ENCODE data around the gene APOC3. TPM values are rescaled to one million over a fixed set of nuclear protein-coding genes. Genes with fewer than 3 reads are reported as not detected.
A peak's percentile ranks its signal among the peaks of the same experiment; 100 is the strongest.

Gene APOC3
- polyA plus RNA-seq (ENCODE audit: low read depth in 6 of 6): not detected

GRCh38 chr11:116829525-116830183 lies at the start of gene APOC3:
Gene APOC3 (plus strand): TSS chr11:116829907. CDS start chr11:116830583, 676 bp downstream.
- H3K27ac Mint-ChIP-seq: no peak within 1 kb of the TSS
- no peaks in the 10 kb centered on the region for H3K9me3 Mint-ChIP-seq
- peaks cover 0 to 10% (median 6%) of the 10 kb centered on the region in 3 donors for H3K27me3 Mint-ChIP-seq
- no peaks in the 10 kb centered on the region for H3K36me3 Mint-ChIP-seq
- H3K4me3 Mint-ChIP-seq: no peak within 1 kb of the TSS
- peaks cover under 1 to 2% (median under 1%) of the 10 kb centered on the region in 3 donors for H3K4me1 Mint-ChIP-seq
- ATAC-seq (ENCODE audit: low read depth in 2 of 2) (no peak), DNase-seq (no peak)

- no peaks in the 10 kb centered on the region for H3K9me3 Mint-ChIP-seq
- peaks cover 35 to 40% of the 10 kb centered on the region in 2 donors for H3K36me3 Mint-ChIP-seq
- H3K4me3 Mint-ChIP-seq: no peak overlapping the region
- DNase-seq: no peak
- H3K27me3 Mint-ChIP-seq: no peaks in the 10 kb centered on the region
- H3K27ac Mint-ChIP-seq: peak overlapping the region in 3 of 6 donors; percentile 16 to 41 (median 22)
- H3K4me1 Mint-ChIP-seq: peaks cover 14 to 21% (median 20%) of the 10 kb centered on the region in 3 donors
- ATAC-seq (ENCODE audit: low read depth in 2 of 2): no peak
These were observed 47.0 kb upstream of the APOC3 start for GRCh38 chr11:116782728-116783127.

GRCh38 chr11:116786326-116786725 lies 43.4 kb upstream of the APOC3 start:
- Mint-ChIP-seq H3K4me3 (peak overlapping the region in 7 of 8 donors; percentile 77 to 99 (median 98)), H3K27ac (peak overlapping the region in 1 of 6 donors; percentile 70), H3K36me3 (peaks cover 21 to 25% of the 10 kb centered on the region in 2 donors), H3K27me3 (peaks cover 0 to 9% (median 0%) of the 10 kb centered on the region in 3 donors), H3K4me1 (peaks cover 20 to 38% (median 34%) of the 10 kb centered on the region in 3 donors), H3K9me3 (no peaks in the 10 kb centered on the region)
- DNase-seq (no peak), ATAC-seq (ENCODE audit: low read depth in 2 of 2) (no peak)

GRCh38 chr11:116786966-116787365 lies 42.7 kb upstream of the APOC3 start:
- no peak for ATAC-seq (ENCODE audit: low read depth in 2 of 2)

GRCh38 chr11:116787436-116787785 lies 42.3 kb upstream of the APOC3 start:
- H3K36me3 Mint-ChIP-seq: peaks cover 17 to 19% of the 10 kb centered on the region in 2 donors
- H3K4me3 Mint-ChIP-seq: peak overlapping the region; percentile 77 to 99 (median 96)
- no peaks in the 10 kb centered on the region for H3K9me3 Mint-ChIP-seq
- peaks cover 0 to 9% (median 0%) of the 10 kb centered on the region in 3 donors for H3K27me3 Mint-ChIP-seq
- ATAC-seq (ENCODE audit: low read depth in 2 of 2) (peak in 1 of 2 donors; percentile 15), DNase-seq (no peak)
- peak overlapping the region; percentile 63 to 98 (median 89) for H3K27ac Mint-ChIP-seq
- peaks cover 22 to 41% (median 36%) of the 10 kb centered on the region in 3 donors for H3K4me1 Mint-ChIP-seq

More at GRCh38 chr11:116786966-116787365, 42.7 kb upstream of the APOC3 start:
- Mint-ChIP-seq H3K4me3 (peak overlapping the region; percentile 77 to 99 (median 96)), H3K9me3 (no peaks in the 10 kb centered on the region), H3K4me1 (peaks cover 22 to 41% (median 36%) of the 10 kb centered on the region in 3 donors), H3K36me3 (peaks cover 19 to 21% of the 10 kb centered on the region in 2 donors), H3K27me3 (peaks cover 0 to 9% (median 0%) of the 10 kb centered on the region in 3 donors), H3K27ac (peak overlapping the region; percentile 63 to 98 (median 89))
- DNase-seq: no peak

- H3K4me3 Mint-ChIP-seq: peak within 1 kb of the TSS; percentile 77 to 99 (median 98)
- H3K9me3 Mint-ChIP-seq: no peaks in the 10 kb centered on the region
- ATAC-seq (ENCODE audit: low read depth in 2 of 2) (peak; percentile 92 to 93), DNase-seq (peak; percentile 82)
- H3K27me3 Mint-ChIP-seq: peaks cover 0 to 9% (median 2%) of the 10 kb centered on the region in 3 donors
- H3K27ac Mint-ChIP-seq: peak within 1 kb of the TSS; percentile 93 to 98 (median 98)
- peaks cover 24 to 41% (median 36%) of the 10 kb centered on the region in 3 donors for H3K4me1 Mint-ChIP-seq
- peaks cover 15 to 19% of the 10 kb centered on the region in 2 donors for H3K36me3 Mint-ChIP-seq
These were observed 41.8 kb upstream of the APOC3 start, which contains the start of gene ZPR1 for GRCh38 chr11:116787786-116788486. Gene ZPR1 (minus strand): TSS chr11:116788023. CDS start chr11:116787990, 33 bp downstream.

- peak overlapping the region; percentile 77 to 99 (median 98) for H3K4me3 Mint-ChIP-seq
- no peak for DNase-seq
- H3K27ac Mint-ChIP-seq: peak overlapping the region; percentile 93 to 98 (median 98)
- H3K4me1 Mint-ChIP-seq: peaks cover 27 to 41% (median 36%) of the 10 kb centered on the region in 3 donors
- no peak for ATAC-seq (ENCODE audit: low read depth in 2 of 2)
- peaks cover 0 to 9% (median 5%) of the 10 kb centered on the region in 3 donors for H3K27me3 Mint-ChIP-seq
- H3K36me3 Mint-ChIP-seq: peaks cover 13 to 15% of the 10 kb centered on the region in 2 donors
- no peaks in the 10 kb centered on the region for H3K9me3 Mint-ChIP-seq
These were observed 41.2 kb upstream of the APOC3 start for GRCh38 chr11:116788534-116788933.

- Mint-ChIP-seq H3K27ac (peak overlapping the region in 3 of 6 donors; percentile 16 to 98 (median 93)), H3K9me3 (no peaks in the 10 kb centered on the region)
- ATAC-seq (ENCODE audit: low read depth in 2 of 2): no peak
These were observed 40.7 kb upstream of the APOC3 start for GRCh38 chr11:116788975-116789374.

GRCh38 chr11:116790167-116791001 lies 39.3 kb upstream of the APOC3 start:
- no peak for DNase-seq
- Mint-ChIP-seq H3K4me1 (peaks cover 22 to 34% (median 30%) of the 10 kb centered on the region in 3 donors), H3K36me3 (peaks cover 2% of the 10 kb centered on the region in 2 donors), H3K27ac (no peak overlapping the region), H3K9me3 (no peaks in the 10 kb centered on the region), H3K27me3 (peaks cover 5 to 10% (median 9%) of the 10 kb centered on the region in 3 donors), H3K4me3 (peak overlapping the region in 2 of 8 donors; percentile 35 to 72)
- ATAC-seq (ENCODE audit: low read depth in 2 of 2): no peak

More at GRCh38 chr11:116788975-116789374, 40.7 kb upstream of the APOC3 start:
- H3K4me1 Mint-ChIP-seq: peaks cover 27 to 41% (median 36%) of the 10 kb centered on the region in 3 donors
- peaks cover 13 to 14% of the 10 kb centered on the region in 2 donors for H3K36me3 Mint-ChIP-seq
- peak overlapping the region in 7 of 8 donors; percentile 71 to 99 (median 98) for H3K4me3 Mint-ChIP-seq
- peaks cover 0 to 9% (median 5%) of the 10 kb centered on the region in 3 donors for H3K27me3 Mint-ChIP-seq
- no peak for DNase-seq

GRCh38 chr11:116791002-116791812 lies 38.5 kb upstream of the APOC3 start:
- no peaks in the 10 kb centered on the region for H3K9me3 Mint-ChIP-seq
- DNase-seq (peak; percentile 59), ATAC-seq (ENCODE audit: low read depth in 2 of 2) (peak; percentile 35 to 42)
- H3K27me3 Mint-ChIP-seq: peaks cover 5 to 10% (median 9%) of the 10 kb centered on the region in 3 donors
- H3K27ac Mint-ChIP-seq: peak overlapping the region in 1 of 6 donors; percentile 47
- no peaks in the 10 kb centered on the region for H3K36me3 Mint-ChIP-seq
- peak overlapping the region in 6 of 8 donors; percentile 6 to 72 (median 42) for H3K4me3 Mint-ChIP-seq
- peaks cover 22 to 31% (median 27%) of the 10 kb centered on the region in 3 donors for H3K4me1 Mint-ChIP-seq

GRCh38 chr11:116791813-116792143 lies 37.9 kb upstream of the APOC3 start, which contains the start of gene APOA5:
Gene APOA5 (minus strand): TSS chr11:116791879. CDS start chr11:116791860, 19 bp downstream.
- Mint-ChIP-seq H3K4me3 (peak within 1 kb of the TSS in 6 of 8 donors; percentile 6 to 72 (median 42)), H3K4me1 (peaks cover 22 to 26% (median 22%) of the 10 kb centered on the region in 3 donors), H3K27ac (peak within 1 kb of the TSS in 2 of 6 donors; percentile 47 to 82), H3K36me3 (no peaks in the 10 kb centered on the region), H3K9me3 (no peaks in the 10 kb centered on the region), H3K27me3 (peaks cover 5 to 15% (median 13%) of the 10 kb centered on the region in 3 donors)
- ATAC-seq (ENCODE audit: low read depth in 2 of 2) (no peak), DNase-seq (no peak)

Measured in naive B cell (primary cell).